GM12801 (cell line): ENCODE measurements around the gene SNPH.

Experiments
- TF ChIP-seq, protein P1 (sequence below): IDR thresholded peaks from one replicate; pipeline ENCODE4 v1.5.1; 2011; ENCODE audit warnings: control low read depth; ENCODE audit not compliant: insufficient read length; ENCODE audit errors: extremely low read depth

SNPH gene

DNA sequence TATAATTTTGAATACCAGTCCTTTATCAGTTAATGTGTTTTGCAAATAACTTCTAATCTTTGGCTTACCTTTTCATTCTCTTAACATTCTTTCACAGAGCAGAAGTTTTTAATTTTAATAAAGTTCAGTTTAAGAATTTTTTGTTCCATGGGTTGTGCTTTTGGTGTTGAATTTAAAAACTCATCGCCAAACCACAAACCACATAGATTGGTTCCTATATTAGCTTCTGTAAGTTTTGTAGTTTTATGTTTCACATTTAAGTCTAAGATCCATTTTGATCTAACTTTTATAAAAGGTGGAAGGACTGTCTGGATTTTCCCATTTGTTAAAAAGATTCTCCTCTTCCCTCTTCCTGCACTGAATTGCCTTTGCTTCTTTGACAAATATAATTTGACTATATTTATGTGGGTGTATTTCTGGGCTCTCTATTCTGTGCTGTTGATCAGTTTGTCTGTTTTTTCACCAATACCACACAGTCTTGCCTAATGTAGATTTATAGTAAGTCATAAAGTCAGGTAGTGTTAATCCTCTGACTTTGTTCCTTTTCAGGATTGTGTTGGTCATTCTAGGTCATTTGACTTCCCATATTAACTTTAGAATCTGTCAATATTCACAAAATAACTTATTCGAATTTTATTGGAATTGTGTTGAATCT, 80.3 kb downstream of the SNPH start:
- TF ChIP-seq, protein P1, sequence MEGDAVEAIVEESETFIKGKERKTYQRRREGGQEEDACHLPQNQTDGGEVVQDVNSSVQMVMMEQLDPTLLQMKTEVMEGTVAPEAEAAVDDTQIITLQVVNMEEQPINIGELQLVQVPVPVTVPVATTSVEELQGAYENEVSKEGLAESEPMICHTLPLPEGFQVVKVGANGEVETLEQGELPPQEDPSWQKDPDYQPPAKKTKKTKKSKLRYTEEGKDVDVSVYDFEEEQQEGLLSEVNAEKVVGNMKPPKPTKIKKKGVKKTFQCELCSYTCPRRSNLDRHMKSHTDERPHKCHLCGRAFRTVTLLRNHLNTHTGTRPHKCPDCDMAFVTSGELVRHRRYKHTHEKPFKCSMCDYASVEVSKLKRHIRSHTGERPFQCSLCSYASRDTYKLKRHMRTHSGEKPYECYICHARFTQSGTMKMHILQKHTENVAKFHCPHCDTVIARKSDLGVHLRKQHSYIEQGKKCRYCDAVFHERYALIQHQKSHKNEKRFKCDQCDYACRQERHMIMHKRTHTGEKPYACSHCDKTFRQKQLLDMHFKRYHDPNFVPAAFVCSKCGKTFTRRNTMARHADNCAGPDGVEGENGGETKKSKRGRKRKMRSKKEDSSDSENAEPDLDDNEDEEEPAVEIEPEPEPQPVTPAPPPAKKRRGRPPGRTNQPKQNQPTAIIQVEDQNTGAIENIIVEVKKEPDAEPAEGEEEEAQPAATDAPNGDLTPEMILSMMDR = no peak

DNA sequence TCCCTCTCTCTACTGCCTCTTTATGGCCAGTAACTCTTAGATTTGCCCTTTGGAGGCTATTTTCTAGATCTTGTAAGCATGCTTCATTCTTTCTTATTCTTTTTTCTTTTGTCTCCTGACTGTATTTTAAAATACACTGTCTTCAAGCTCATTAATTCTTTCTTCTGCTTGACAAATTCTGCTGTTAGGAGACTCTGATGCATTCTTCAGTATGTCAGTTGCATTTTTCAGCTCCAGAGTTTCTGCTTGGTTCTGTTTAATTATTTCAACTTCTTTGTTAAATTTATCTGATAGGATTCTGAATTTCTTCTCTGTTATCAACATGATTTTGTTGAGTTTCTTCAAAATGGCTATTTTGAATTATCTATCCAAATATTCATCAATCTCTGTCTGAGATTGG, 87.9 kb downstream of the SNPH start:
- TF ChIP-seq, protein P1 = no peak

DNA sequence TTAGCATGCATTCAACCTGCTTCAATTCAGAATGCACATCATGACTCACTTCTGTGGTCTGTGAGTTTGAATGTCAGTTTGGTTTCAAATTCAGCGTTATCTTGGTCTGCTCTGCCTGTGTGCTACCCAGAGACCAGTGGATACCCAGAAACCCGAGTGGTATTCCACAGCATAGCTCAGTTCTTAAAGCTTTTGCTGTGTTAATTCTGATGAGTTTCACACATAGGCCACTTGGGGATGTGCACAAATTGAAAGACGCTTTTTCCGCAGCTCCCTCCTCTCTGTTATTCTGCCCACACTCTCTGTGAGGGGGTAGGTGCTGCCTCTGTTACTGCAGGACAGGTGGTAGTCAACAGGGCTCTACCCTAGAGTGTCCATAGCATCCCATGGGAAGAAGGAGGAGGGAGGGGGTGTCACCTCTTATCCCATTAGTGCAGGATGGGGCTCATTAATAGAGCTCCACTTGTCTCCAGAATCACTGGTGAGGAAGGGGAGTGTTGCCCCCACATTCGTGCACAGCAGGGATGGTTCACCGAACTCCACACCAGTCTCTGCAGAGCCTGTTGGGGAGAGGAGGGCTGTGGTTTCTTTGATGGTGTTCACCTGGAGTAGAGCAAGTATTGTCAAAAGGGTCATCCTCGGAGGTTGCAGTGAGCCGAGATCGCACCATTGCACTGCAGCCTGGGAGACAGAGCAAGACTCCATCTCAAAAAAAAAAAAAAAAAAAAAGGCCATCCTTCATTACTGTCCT, 92.0 kb downstream of the SNPH start:
- TF ChIP-seq, protein P1 = no peak
